GM12891 (cell line): Measurements from ENCODE around the gene SMIM41.

ENCODE experiments used
- DNase-seq: peaks from one replicate; pipeline ENCODE4 v3.0.0; 2011; ENCODE audit warnings: low spot score; ENCODE audit not compliant: insufficient read length
- FAIRE-seq: peaks from 2 replicates; lab custom pipeline; 2011; peaks lifted over from hg19 to GRCh38; lab: Jason Lieb, UNC
- PAX5 ChIP-seq: IDR thresholded peaks from 2 replicates; pipeline ENCODE4 v1.6.1; 2011; ENCODE audit warnings: low read length, moderate library complexity, mild to moderate bottlenecking; ENCODE audit not compliant: insufficient read depth, severe bottlenecking
- POLR2A ChIP-seq: IDR thresholded peaks from 2 replicates; pipeline ENCODE4 v1.6.1; 2011; ENCODE audit warnings: low read depth, low read length, control low read depth
- POLR2AphosphoS5 ChIP-seq: IDR thresholded peaks from 2 replicates; pipeline ENCODE4 v1.6.1; 2011; ENCODE audit warnings: low read depth, low read length, control low read depth
- POU2F2 ChIP-seq: IDR thresholded peaks from 2 replicates; pipeline ENCODE4 v1.6.1; 2011; ENCODE audit warnings: low read depth, mild to moderate bottlenecking, control low read depth, low read length, moderate library complexity
- SPI1 ChIP-seq: IDR thresholded peaks from 2 replicates; pipeline ENCODE4 v1.6.1; 2011; ENCODE audit warnings: low read depth, low read length, control low read depth
- TAF1 ChIP-seq: IDR thresholded peaks from 2 replicates; pipeline ENCODE4 v1.6.1; 2011; ENCODE audit warnings: low read depth, low read length, control low read depth

Gene SMIM41

DNA sequence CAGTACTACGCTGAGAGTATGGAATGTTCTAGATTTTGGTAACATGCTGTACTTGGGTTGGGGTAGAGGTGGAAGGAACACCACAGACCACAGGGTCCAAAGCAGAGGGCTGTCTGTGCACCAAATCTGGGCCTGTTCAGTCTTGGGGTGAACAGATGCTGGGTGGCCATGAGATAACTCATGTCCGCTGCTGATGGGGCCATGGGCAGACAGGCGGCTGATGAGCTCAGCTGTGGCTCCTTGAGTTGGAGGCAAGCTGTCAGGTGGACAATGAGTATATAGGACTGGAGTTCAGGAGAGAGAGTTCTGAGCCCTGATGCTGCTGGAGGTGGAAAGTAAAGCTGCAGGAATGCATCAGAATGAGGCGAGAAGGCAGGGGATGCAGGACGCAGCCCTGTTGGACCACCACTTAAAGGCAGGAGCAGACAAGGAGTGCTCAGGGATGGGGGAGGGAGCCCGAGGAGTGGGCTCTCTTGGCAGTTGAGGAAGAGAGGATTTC, 6.2 kb downstream of the SMIM41 start:
- TF ChIP-seq POLR2A = no peak
- FAIRE-seq = no peak
- DNase-seq = no peak

DNA sequence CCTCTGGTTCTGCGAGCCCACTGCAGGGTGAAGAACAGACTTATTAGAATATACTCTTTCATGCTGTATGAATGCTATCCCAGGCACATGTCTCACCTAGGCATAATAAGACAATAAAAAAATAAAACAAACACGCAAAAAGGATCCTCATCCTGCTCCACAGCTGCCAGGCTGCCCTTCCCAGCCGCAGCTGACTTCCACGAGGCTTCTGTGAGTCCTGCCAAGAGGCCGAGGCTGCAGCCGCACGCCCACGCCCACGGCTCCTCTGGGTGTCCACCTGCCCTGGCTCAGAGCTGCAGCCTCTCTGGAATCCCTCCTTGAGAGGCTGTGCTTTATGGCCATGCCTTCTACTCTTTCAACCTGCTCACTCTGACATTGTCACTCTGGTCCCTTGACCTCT, 6.9 kb downstream of the SMIM41 start:
- TF ChIP-seq TAF1 = no peak
- TF ChIP-seq PAX5 = no peak
- TF ChIP-seq POLR2A = no peak
- no peak for TF ChIP-seq POU2F2
- no peak for TF ChIP-seq SPI1
- TF ChIP-seq POLR2AphosphoS5 = no peak
- FAIRE-seq = no peak
- DNase-seq = no peak

DNA sequence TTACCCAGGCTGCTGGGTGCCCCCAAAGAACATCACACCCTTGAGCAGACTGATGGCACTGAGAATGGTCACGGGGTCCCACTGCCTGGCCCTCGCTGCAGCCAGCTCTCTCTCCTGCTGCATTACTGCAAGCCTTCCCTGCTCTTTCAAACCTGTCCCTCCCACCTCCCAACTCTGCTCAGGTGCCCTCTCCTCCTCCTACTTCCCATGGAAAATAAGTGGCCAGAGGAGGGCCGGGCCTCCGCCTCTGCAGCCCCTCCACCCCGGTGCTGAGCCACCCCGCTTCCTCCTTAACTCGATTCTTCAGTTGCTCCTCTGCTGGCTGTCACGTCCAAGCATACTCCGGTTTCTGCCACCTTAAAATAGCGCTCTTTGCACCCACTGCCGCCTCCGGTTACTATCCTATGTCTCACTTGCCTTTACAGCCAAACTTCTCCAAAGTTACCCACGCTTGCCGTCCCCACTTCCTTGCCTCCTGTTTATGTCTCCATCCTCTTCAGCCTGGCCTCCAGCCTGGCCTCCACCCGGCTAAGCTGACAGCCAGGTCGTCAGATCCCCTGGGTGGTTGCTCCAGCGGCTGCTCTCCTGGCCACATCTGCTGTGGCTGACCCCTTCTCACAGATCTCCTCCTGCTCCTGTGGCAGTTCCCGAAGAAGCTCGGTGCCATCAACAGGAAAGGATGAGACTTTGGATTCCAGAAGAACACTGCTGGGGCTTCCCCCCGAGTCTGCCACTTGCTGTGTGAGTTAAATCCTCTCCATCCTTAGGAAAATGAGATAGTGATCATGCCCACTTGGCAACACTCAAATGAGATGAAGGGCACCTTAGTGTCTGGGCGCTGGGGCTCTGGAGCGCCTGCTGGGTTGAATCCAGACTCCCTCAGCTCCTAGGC, 7.7 kb downstream of the SMIM41 start:
- TF ChIP-seq SPI1 (no peak), PAX5 (no peak), POU2F2 (no peak), POLR2AphosphoS5 (no peak), TAF1 (no peak), POLR2A (no peak)
- no peak for DNase-seq
- no peak for FAIRE-seq

DNA sequence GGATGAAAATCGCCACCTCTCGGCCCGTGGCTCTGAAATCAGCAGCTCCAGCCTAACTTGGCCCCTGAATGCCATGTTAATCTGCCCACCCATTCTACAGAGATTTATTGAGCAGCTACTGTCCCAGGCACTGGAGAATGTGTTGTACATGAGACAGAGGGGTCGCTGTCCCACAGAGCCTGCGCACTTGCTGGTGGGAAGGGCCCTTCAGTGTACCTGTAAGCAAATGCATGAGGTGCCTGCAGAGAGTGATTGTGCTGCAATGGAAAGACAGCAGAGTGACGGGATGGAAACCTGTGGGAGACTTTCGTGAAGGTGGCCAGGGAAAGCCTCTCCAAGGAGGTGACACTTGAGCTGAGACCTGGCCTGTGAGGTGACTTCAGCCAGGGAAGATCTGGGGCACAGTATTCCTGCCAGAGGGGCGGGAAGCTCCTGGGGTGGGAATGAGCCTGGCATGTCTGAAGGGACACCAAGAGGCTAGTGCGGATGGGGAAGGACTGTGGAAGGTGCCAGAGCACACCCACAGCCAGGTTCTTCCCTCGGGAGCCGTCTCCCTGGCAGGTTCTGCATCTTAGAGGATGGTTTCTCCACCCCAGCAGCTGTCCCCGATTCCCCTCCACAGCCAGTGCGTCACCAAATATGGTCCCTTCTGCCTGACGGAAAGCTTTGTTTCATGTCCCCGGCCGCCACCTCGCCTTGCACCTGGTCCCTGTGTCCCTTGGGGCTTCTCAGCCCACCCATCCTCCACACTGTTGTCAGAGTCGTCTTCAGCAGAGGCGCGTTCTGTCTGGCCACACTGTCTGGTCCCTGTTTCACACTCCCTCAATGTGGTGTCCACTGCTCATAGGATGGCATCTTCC, 8.7 kb downstream of the SMIM41 start:
- no peak for DNase-seq
- peak; percentile 74 for FAIRE-seq
- no peak for TF ChIP-seq PAX5
- no peak for TF ChIP-seq TAF1
- no peak for TF ChIP-seq SPI1
- no peak for TF ChIP-seq POU2F2
- no peak for TF ChIP-seq POLR2AphosphoS5
- TF ChIP-seq POLR2A = no peak

DNA sequence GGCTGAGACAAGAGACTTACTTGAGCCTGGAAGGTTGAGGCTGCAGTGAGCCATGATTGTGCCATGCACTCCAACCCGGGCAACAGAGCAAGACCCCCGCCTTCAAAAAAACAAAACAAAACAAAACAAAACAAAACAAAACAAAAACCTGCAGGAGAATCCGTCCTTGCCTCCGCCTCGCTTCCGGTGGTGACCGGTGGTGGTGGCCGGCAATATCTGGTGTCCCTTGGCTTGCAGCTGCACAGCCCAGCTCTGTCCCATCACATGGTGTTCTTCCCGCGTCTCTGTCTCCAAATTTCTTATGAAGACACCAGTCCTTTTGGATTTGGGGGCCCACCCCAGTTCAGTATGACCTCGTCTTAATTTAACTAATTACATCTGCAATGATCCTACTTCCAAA, 10.0 kb downstream of the SMIM41 start:
- TF ChIP-seq TAF1 = no peak
- TF ChIP-seq PAX5 = no peak
- TF ChIP-seq POLR2AphosphoS5 = no peak
- no peak for TF ChIP-seq POU2F2
- no peak for TF ChIP-seq POLR2A
- TF ChIP-seq SPI1 = no peak
- DNase-seq (no peak), FAIRE-seq (no peak)

DNA sequence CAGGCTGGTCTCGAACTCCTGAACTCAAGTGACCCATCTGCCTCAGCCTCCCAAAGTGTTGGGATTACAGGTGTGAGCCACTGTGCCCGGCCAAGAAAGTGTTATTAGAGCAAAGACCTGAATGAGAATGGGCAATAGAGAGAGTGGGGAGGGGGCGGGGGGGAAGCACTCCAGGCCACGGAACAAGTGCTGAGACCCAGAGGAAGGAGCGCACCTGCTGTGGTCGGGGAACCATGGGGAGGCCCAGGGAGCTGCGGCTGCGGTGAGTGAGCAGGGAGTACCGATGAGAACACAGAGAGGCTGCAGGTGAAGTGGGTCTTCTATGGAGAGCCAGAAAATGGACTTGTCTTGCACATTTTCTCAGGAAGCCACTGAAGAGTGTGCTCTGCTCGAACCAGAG, 10.8 kb downstream of the SMIM41 start:
- FAIRE-seq (no peak), DNase-seq (no peak)

DNA sequence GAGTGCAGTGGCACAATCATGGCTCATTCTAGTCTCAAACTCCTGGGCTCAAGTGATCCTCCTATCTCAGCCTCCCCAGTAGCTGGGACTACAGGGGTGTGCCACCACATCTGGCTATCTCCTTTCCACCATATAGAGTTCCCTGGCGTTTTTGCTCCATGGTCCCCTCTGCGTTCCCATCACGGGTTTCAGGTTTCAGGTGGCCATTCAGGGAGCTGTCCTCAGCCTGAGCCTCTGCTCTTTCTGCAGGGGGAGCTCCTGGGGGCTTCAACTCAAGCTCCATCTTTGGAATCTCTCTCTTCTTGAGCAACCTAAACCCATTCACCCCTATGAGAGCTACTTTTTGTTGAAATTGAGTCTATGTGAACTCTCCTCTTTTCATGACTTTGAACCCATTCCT, 11.6 kb downstream of the SMIM41 start:
- TF ChIP-seq SPI1 (no peak), TAF1 (no peak), POLR2A (no peak), POU2F2 (no peak), PAX5 (no peak), POLR2AphosphoS5 (no peak)
- DNase-seq (no peak), FAIRE-seq (no peak)

More for the DNA sequence above, 10.8 kb downstream of the SMIM41 start:
- TF ChIP-seq POLR2AphosphoS5 = no peak
- TF ChIP-seq POU2F2 = no peak
- no peak for TF ChIP-seq SPI1
- TF ChIP-seq PAX5 = no peak
- TF ChIP-seq POLR2A = no peak
- TF ChIP-seq TAF1 = no peak

DNA sequence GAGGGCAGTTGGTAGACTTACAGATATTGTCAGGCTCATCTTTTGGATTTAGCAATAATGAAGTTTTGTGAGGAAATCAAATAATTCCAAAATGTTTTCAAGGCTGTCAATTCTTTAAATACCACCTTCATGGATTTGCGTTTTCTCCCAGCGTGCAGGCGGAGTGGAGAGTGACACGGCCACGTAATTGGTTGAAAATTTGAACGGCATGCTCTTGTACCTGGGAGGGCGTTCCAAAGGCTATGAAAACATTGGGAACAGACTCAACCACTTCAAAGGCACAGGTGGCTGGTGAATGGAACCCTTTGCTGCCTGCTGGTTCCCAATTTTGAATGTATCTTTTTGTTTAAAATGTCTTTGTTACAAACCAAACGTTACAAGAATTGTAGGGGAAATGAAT, 12.4 kb downstream of the SMIM41 start:
- TF ChIP-seq SPI1 (no peak), POU2F2 (no peak), POLR2AphosphoS5 (no peak), POLR2A (no peak), TAF1 (no peak), PAX5 (no peak)
- no peak for FAIRE-seq
- DNase-seq = no peak

DNA sequence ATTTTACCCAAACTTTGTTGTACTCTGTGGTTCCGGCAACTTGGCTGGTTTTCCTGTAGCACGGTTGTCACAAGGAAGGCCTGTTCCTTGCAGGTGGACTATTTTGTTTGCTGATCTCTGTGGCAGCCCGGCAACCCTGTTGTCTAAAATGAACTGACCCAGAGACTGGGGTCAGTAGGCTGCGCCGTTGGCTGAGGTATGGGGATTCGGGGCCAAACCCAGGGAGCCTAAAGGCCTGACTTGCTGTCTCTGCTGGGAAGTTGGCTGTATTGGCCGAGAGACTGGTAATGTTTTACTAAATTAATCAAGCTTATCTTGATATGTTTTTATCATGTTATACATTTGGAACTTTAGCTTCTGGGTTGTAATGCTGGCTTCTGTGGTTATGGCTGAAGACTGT, 13.8 kb downstream of the SMIM41 start:
- no peak for TF ChIP-seq PAX5
- TF ChIP-seq POU2F2 = no peak
- no peak for TF ChIP-seq POLR2AphosphoS5
- no peak for TF ChIP-seq SPI1
- TF ChIP-seq POLR2A = no peak
- DNase-seq (no peak), FAIRE-seq (no peak)
